IPS-11a (cell line): ENCODE measurements around the gene LGALS7B.
"Not testable (repeated sequence)": the region's sequence is repeated elsewhere in the genome, so short reads cannot be mapped to it uniquely, and the experiment has no call there.

Source experiments
- H3K4me3 ChIP-seq: one replicate; pipeline ENCODE4 v1.5.1; 2013; ENCODE audit warnings: low read depth, low read length, control low read depth

Gene LGALS7B

GRCh38 chr19:38793671-38794070 is 4.7 kb downstream of the LGALS7B start:
- no peak overlapping the region for H3K4me3 ChIP-seq

- H3K4me3 ChIP-seq, result no peak overlapping the region
These were observed 6.5 kb downstream of the LGALS7B start for GRCh38 chr19:38795549-38795948.

- H3K4me3 ChIP-seq, result no peak overlapping the region
These were observed 7.2 kb downstream of the LGALS7B start for GRCh38 chr19:38796154-38796553.

- H3K4me3 ChIP-seq, result not testable (repeated sequence)
These were observed 8.8 kb downstream of the LGALS7B start for GRCh38 chr19:38797781-38798180.

GRCh38 chr19:38799104-38799503 is 10.1 kb downstream of the LGALS7B start:
- H3K4me3 ChIP-seq, result no peak overlapping the region

- no peak overlapping the region for H3K4me3 ChIP-seq
These were observed 11.8 kb downstream of the LGALS7B start for GRCh38 chr19:38800577-38801347.

GRCh38 chr19:38801359-38802095 is 12.5 kb downstream of the LGALS7B start:
- H3K4me3 ChIP-seq, result no peak overlapping the region

- no peak overlapping the region for H3K4me3 ChIP-seq
These were observed 14.5 kb downstream of the LGALS7B start for GRCh38 chr19:38803543-38803942.

- H3K4me3 ChIP-seq, result no peak overlapping the region
These were observed 16.2 kb downstream of the LGALS7B start for GRCh38 chr19:38805180-38805579.

- H3K4me3 ChIP-seq, result no peak overlapping the region
These were observed 17.4 kb downstream of the LGALS7B start for GRCh38 chr19:38806371-38806770.

GRCh38 chr19:38807374-38808098 is 18.5 kb downstream of the LGALS7B start:
- H3K4me3 ChIP-seq, result not testable (repeated sequence)

GRCh38 chr19:38808741-38809140 is 19.7 kb downstream of the LGALS7B start:
- no peak overlapping the region for H3K4me3 ChIP-seq

- no peak overlapping the region for H3K4me3 ChIP-seq
These were observed 20.7 kb downstream of the LGALS7B start for GRCh38 chr19:38809592-38810252.

- no peak overlapping the region for H3K4me3 ChIP-seq
These were observed 23.2 kb downstream of the LGALS7B start for GRCh38 chr19:38812009-38812840.

- no peak within 1 kb of the TSS for H3K4me3 ChIP-seq
These were observed 23.9 kb downstream of the LGALS7B start, which contains the start of gene LGALS4 for GRCh38 chr19:38812841-38813320. TSS of gene LGALS4 (minus strand) at chr19:38812945. CDS start at chr19:38812886, 59 bp downstream.

GRCh38 chr19:38813323-38813722 is 24.3 kb downstream of the LGALS7B start:
- no peak overlapping the region for H3K4me3 ChIP-seq

- not testable (repeated sequence) for H3K4me3 ChIP-seq
These were observed 24.9 kb downstream of the LGALS7B start for GRCh38 chr19:38813932-38814331.

GRCh38 chr19:38815059-38816001 is 26.3 kb downstream of the LGALS7B start:
- no peak overlapping the region for H3K4me3 ChIP-seq
